ENCODE measurements around the gene PSME1.

The PSME1 gene

GRCh38 chr14:24130380-24130716, 5.6 kb upstream of the PSME1 start, which contains the start of gene FITM1:
FITM1 (plus strand) TSS chr14:24130659; CDS start chr14:24131564, 905 bp downstream.
- no peak for DNase-seq (ENCODE audit: low read depth)

- DNase-seq (ENCODE audit: low read depth): no peak
Observed at GRCh38 chr14:24130717-24131548, 5.1 kb upstream of the PSME1 start.

GRCh38 chr14:24131549-24131966, 4.4 kb upstream of the PSME1 start:
- no peak for DNase-seq (ENCODE audit: low read depth)

- DNase-seq (ENCODE audit: low read depth): no peak
Observed at GRCh38 chr14:24132061-24132685, 3.8 kb upstream of the PSME1 start.

GRCh38 chr14:24132976-24133375, 3.0 kb upstream of the PSME1 start:
- DNase-seq (ENCODE audit: low read depth): no peak

- no peak for DNase-seq (ENCODE audit: low read depth)
Observed at GRCh38 chr14:24133735-24134134, 2.3 kb upstream of the PSME1 start.

GRCh38 chr14:24135584-24135833, 485 bp upstream of the PSME1 start:
- DNase-seq (ENCODE audit: low read depth): no peak

- no peak for DNase-seq (ENCODE audit: low read depth)
Observed at GRCh38 chr14:24136684-24137528, 912 bp downstream of the PSME1 start.

- DNase-seq (ENCODE audit: low read depth): no peak
Observed at GRCh38 chr14:24137529-24138395, 1.8 kb downstream of the PSME1 start.

- no peak for DNase-seq (ENCODE audit: low read depth)
Observed at GRCh38 chr14:24138396-24139271, 2.6 kb downstream of the PSME1 start.

GRCh38 chr14:24139272-24139934, 3.4 kb downstream of the PSME1 start:
- no peak for DNase-seq (ENCODE audit: low read depth)

GRCh38 chr14:24141097-24141880, 5.3 kb downstream of the PSME1 start, which contains the start of gene EMC9:
EMC9 (minus strand) TSS chr14:24141591; CDS start chr14:24141304, 287 bp downstream.
- DNase-seq (ENCODE audit: low read depth): peak; percentile 99

- DNase-seq (ENCODE audit: low read depth): peak; percentile 58
Observed at GRCh38 chr14:24143511-24143910, 7.5 kb downstream of the PSME1 start.

GRCh38 chr14:24144451-24144850, 8.5 kb downstream of the PSME1 start:
- no peak for DNase-seq (ENCODE audit: low read depth)

- DNase-seq (ENCODE audit: low read depth): no peak
Observed at GRCh38 chr14:24145219-24145618, 9.2 kb downstream of the PSME1 start.

GRCh38 chr14:24145690-24146452, 9.9 kb downstream of the PSME1 start:
- peak; percentile 68 for DNase-seq (ENCODE audit: low read depth)

GRCh38 chr14:24146453-24146977, 10.5 kb downstream of the PSME1 start, which contains the start of gene PSME2:
PSME2 (minus strand) TSS chr14:24146610; CDS start chr14:24146581, 29 bp downstream.
- DNase-seq (ENCODE audit: low read depth): peak; percentile 96

Data from amniotic epithelial cell (primary cell).